ENCODE measurements around the gene KIRREL3. TPM values are rescaled to one million over a fixed set of nuclear protein-coding genes. Genes with fewer than 3 reads are reported as not detected.

Gene KIRREL3
- total and polyA plus RNA-seq, 5 donors = 0.74 to 1.2 (median 1.0) TPM

DNA sequence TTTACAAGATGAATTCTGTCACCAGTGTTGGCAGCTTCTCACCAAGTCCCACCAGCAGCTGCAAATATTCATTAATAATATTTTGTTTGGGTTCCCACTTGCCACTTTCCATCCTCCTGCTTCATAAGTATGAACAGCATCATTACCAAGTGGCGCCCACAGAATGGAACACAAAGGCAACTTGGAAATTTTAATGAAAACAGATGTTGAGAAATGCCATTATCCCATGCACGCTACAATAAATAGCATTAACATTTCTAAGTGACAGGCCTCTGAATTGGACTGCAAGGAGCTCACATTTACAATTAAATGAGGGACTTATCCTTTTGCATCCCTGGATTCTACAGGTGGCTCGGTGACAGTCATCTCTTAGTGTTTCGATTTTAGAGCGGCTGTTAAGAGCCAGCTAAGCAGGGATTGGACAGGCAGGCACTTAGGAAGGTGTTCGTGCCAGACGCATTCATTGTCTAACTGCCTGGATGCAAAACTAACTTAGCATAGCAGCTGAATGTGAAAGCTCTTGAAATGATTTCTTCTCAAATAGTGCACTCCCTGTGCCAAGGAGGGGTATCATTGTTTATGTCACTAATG lies 170.3 kb downstream of the KIRREL3 start:
- intact Hi-C loops (cut with DNase I) = no loop called here
- H3K27me3 ChIP-seq (ENCODE audit: control insufficient read depth, insufficient read depth) = no peaks in the 10 kb centered on the region
- H3K4me3 ChIP-seq (ENCODE audit: low read length) = no peak overlapping the region
- DNase-seq (no peak), ATAC-seq (no peak)
- peaks cover 3% of the 10 kb centered on the region for H3K4me1 ChIP-seq (ENCODE audit: control insufficient read depth, insufficient read depth, low read length)
- no peaks in the 10 kb centered on the region for H3K9me3 ChIP-seq (ENCODE audit: control insufficient read depth, low read length)
- H3K27ac ChIP-seq (ENCODE audit: low read length) = no peak overlapping the region
- 61% methylated on average over 7 of the region's 7 CpGs for WGBS

DNA sequence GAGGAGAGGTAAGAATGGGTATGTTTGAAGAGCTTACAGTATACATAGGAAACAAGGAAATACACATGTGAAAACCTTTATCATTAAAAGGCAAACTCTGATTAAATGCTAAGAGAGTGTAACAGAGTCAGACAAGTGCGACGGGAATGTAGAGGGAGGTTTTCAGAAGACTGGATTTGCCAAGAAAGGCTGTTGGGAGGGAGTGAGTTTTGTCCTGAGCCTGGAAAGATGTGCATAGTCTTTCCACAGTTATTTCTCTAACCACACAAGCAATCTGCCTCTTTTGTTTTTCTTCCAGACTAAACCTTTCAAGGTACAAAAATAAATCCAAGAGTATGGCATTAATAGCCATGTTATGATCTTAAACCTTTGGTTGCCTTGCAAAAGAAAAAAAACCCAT lies 170.9 kb downstream of the KIRREL3 start:
- ATAC-seq (no peak), DNase-seq (no peak)
- Histone ChIP-seq H3K27ac (ENCODE audit: low read length) (no peak overlapping the region), H3K27me3 (ENCODE audit: control insufficient read depth, insufficient read depth) (no peaks in the 10 kb centered on the region), H3K9me3 (ENCODE audit: control insufficient read depth, low read length) (no peaks in the 10 kb centered on the region), H3K4me3 (ENCODE audit: low read length) (no peak overlapping the region), H3K4me1 (ENCODE audit: control insufficient read depth, insufficient read depth, low read length) (peaks cover 3% of the 10 kb centered on the region)
- intact Hi-C loops (cut with DNase I) = no loop called here
- WGBS = 54% methylated on average over 2 of the region's 2 CpGs

DNA sequence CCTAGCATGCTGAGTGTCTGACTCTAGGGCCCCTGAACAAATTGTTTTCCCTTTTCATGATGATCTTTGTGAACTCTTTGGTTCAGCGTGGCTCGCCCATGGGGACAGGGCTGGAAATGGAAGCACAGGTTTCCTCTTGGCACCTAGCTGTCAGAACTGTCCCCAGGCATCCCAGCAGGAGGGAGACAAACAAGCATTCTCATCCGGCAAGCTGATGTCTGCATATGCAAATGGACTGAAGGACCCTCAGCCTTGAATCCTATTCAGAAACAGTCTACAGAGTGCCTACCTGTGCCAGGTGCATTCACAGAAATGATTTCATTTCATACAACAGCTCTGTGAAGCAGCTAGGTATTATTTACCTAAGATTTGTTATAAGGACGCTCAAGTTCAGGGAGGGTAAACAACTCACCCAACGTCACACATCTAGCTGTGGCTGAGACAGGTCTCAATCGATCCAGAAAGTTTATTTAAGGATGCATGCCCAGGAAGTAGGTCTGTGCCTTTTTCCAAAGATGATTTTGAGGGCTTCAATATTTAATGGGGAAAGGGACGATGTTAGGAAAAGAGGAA lies 176.4 kb downstream of the KIRREL3 start:
- no peaks in the 10 kb centered on the region for H3K4me1 ChIP-seq (ENCODE audit: control insufficient read depth, insufficient read depth, low read length)
- intact Hi-C loops (cut with DNase I) = no loop called here
- 55% methylated on average over 7 of the region's 7 CpGs for WGBS

DNA sequence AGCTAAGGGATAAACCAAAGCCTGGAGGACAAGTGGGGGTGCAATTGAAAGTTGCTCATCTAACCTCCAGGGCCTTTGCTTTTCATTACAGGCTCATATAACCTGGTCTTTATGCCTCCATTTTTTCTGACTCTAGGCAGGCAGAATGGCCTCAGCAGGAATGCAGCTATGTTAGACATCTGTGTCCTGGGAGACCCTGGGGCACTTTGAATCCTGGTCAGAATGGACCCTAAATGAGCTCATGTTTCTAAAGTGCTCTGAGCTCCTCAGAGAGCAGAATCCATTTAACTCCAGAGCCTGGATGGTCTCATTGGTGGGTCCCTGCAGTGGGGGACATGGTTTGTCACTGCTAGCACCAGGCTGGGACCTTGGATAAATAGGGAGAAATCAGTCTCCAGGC lies 177.3 kb downstream of the KIRREL3 start:
- Histone ChIP-seq H3K4me3 (ENCODE audit: low read length) (no peak overlapping the region), H3K4me1 (ENCODE audit: control insufficient read depth, insufficient read depth, low read length) (no peaks in the 10 kb centered on the region), H3K9me3 (ENCODE audit: control insufficient read depth, low read length) (no peaks in the 10 kb centered on the region), H3K27me3 (ENCODE audit: control insufficient read depth, insufficient read depth) (no peaks in the 10 kb centered on the region), H3K27ac (ENCODE audit: low read length) (no peak overlapping the region)
- intact Hi-C loops (cut with DNase I) = no loop called here
- no peak for DNase-seq
- no peak for ATAC-seq

More for the DNA sequence above, 176.4 kb downstream of the KIRREL3 start:
- Histone ChIP-seq H3K9me3 (ENCODE audit: control insufficient read depth, low read length) (no peaks in the 10 kb centered on the region), H3K27me3 (ENCODE audit: control insufficient read depth, insufficient read depth) (no peaks in the 10 kb centered on the region), H3K27ac (ENCODE audit: low read length) (no peak overlapping the region), H3K4me3 (ENCODE audit: low read length) (no peak overlapping the region)
- DNase-seq (no peak), ATAC-seq (no peak)

DNA sequence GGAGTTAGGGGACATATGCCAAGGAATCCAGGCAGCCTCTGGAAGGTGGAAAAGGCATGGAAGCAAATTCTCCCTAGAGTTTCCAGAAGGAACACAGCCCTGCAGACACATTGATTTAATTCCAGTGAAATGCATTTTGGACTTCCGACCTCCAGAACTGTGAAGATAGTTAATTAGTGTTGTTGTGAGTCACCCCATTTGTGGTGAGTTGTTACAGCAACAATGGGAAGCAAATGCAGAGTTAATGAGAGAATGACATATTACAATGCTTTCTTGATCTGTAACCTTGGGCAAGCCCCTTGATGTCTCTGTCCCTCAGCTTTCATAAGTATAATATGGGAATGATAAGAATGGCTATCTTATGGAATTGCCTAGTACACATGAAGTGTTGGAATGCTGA lies 178.7 kb downstream of the KIRREL3 start:
- no peak overlapping the region for H3K4me3 ChIP-seq (ENCODE audit: low read length)
- no peaks in the 10 kb centered on the region for H3K4me1 ChIP-seq (ENCODE audit: control insufficient read depth, insufficient read depth, low read length)
- no peaks in the 10 kb centered on the region for H3K27me3 ChIP-seq (ENCODE audit: control insufficient read depth, insufficient read depth)
- H3K9me3 ChIP-seq (ENCODE audit: control insufficient read depth, low read length) = no peaks in the 10 kb centered on the region
- no peak overlapping the region for H3K27ac ChIP-seq (ENCODE audit: low read length)
- 82% methylated on average over 1 of the region's 1 CpG for WGBS
- intact Hi-C loops (cut with DNase I) = no loop called here
- DNase-seq (no peak), ATAC-seq (no peak)

DNA sequence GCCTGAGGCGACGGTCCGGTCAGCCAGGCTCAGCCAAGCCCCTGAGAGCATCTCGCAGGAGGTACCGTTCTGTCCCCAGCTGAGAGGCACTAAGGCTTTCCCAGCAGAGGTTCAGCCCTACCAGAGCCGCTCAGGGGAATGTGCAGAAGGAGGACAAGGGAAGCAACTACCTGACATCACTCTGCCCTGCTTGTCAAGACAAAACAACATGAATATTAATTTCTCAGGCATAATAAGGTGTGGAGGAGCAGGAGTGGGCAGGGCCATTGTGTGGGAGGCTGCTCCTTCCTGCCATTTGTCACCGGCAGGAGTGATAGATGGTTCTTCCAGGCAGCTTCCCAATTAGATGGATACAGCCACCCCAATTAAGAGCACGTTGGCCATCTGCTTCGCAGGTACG lies 181.4 kb downstream of the KIRREL3 start:
- intact Hi-C loops (cut with DNase I) = no loop called here
- no peak for DNase-seq
- 85% methylated on average over 10 of the region's 10 CpGs for WGBS
- H3K9me3 ChIP-seq (ENCODE audit: control insufficient read depth, low read length) = no peaks in the 10 kb centered on the region
- H3K27ac ChIP-seq (ENCODE audit: low read length) = no peak overlapping the region
- H3K4me1 ChIP-seq (ENCODE audit: control insufficient read depth, insufficient read depth, low read length) = no peaks in the 10 kb centered on the region
- H3K27me3 ChIP-seq (ENCODE audit: control insufficient read depth, insufficient read depth) = no peaks in the 10 kb centered on the region
- ATAC-seq = no peak
- H3K4me3 ChIP-seq (ENCODE audit: low read length) = no peak overlapping the region

DNA sequence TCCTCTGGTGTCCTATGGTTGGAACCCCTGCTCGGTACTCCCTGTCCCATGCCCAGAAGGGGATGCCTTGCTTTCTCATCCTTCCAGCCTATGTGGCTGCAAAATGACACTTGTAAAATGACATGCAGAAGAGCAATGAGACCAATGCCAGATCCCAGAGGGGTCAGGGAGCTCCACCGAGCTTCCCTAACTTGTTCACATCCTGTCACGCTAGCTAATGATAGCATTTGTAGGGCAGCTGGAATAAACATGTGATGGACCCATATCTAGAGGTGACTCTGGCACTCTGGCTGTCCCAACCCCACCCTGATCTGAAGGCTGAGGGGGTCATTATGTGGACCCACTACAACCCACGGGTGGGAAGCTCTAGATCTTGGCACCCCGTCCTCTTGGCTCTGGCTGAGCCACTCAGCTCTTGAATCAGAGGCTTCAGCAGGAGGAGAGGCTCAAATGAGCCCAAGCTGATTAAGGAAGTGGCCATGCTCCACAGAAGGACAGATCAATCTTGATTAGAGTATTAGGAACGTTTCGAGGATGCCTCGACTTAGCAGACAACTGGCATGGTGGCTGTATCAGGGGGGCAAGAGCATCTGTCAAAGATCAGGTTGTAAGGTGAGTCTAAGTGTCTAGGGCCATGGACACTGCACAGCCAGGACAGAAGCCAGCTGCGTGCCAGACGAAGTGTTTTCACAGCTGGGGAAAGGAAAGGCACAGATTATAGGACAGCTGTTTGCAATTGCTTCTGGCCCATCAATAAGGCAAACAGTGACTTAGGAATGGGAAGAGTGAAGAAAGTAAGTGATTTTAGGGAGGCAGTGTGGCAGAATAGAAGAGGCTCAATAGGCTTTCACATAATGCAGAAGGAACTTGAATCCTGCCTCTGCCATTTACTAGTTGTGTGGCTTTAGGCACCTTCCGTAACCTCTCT lies 182.8 kb downstream of the KIRREL3 start:
- ATAC-seq = peak; percentile 48 to 67
- no peak overlapping the region for H3K4me3 ChIP-seq (ENCODE audit: low read length)
- H3K4me1 ChIP-seq (ENCODE audit: control insufficient read depth, insufficient read depth, low read length) = no peaks in the 10 kb centered on the region
- H3K27ac ChIP-seq (ENCODE audit: low read length) = no peak overlapping the region
- WGBS = 46% methylated on average over 11 of the region's 11 CpGs
- no peaks in the 10 kb centered on the region for H3K27me3 ChIP-seq (ENCODE audit: control insufficient read depth, insufficient read depth)
- DNase-seq = no peak
- intact Hi-C loops (cut with DNase I) = no loop called here
- no peaks in the 10 kb centered on the region for H3K9me3 ChIP-seq (ENCODE audit: control insufficient read depth, low read length)

DNA sequence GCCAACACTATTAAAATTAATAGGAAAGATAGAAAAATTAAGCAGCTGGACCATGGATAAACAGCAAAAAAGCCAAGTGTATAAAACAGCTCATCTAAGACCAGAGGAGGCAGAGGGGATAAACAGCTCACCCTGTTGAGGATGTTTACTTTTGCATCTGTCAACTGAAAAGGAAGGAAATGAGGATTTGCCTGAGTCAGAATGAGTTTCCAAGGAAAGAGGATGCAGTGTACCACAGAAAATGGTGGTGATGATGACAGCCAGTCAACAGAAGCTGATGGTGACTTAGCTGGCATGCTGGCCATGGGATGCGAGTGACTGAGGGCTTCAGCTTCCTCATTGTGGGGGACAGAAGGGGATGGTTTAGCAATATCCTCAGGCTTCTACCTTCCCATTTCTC lies 183.5 kb downstream of the KIRREL3 start:
- Histone ChIP-seq H3K27me3 (ENCODE audit: control insufficient read depth, insufficient read depth) (no peaks in the 10 kb centered on the region), H3K4me1 (ENCODE audit: control insufficient read depth, insufficient read depth, low read length) (no peaks in the 10 kb centered on the region), H3K9me3 (ENCODE audit: control insufficient read depth, low read length) (no peaks in the 10 kb centered on the region), H3K4me3 (ENCODE audit: low read length) (no peak overlapping the region), H3K27ac (ENCODE audit: low read length) (no peak overlapping the region)
- DNase-seq (no peak), ATAC-seq (no peak)
- WGBS = 57% methylated on average over 1 of the region's 1 CpG
- intact Hi-C loops (cut with DNase I) = no loop called here

DNA sequence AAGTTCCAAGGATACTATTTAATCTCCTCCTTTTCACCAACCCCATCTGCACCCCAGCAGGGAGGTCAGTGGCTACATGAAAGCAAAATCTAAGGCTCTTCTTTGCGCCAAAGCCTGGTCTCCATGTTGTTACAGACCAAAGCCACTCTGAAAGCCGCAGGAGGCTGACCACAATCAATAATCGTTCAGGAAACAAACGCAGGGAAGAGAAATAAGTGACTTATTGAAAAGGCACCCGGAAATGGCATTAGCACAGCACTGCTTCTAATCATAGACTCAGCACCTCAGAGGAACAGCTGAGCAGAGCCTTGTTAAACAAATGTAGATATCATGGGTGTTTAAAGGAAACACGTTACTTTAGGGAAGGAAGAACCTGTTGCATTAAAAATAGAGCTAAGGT lies 183.9 kb downstream of the KIRREL3 start:
- intact Hi-C loops (cut with DNase I) = no loop called here
- 21% methylated on average over 6 of the region's 6 CpGs for WGBS
- DNase-seq (no peak), ATAC-seq (no peak)
- no peaks in the 10 kb centered on the region for H3K9me3 ChIP-seq (ENCODE audit: control insufficient read depth, low read length)
- no peaks in the 10 kb centered on the region for H3K4me1 ChIP-seq (ENCODE audit: control insufficient read depth, insufficient read depth, low read length)
- H3K27ac ChIP-seq (ENCODE audit: low read length) = no peak overlapping the region
- no peaks in the 10 kb centered on the region for H3K27me3 ChIP-seq (ENCODE audit: control insufficient read depth, insufficient read depth)
- no peak overlapping the region for H3K4me3 ChIP-seq (ENCODE audit: low read length)

DNA sequence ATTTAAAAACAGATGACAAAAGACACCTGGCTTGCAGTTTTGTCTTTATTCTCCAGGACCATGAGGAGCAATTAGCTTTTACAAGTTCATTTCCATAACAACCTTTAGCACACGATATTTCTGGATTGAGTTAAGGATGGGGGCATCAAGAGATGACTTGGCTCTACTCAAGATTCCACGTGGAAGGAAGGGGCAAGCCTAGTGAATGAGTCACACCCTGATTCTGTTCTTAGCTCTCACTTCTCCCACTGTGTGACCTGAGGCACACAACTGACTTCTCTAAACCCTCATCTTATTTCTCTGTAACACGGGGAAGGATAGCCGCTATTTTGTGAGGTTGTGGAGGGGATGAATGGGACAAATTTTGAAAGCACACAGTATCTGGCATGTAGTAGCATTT lies 185.5 kb downstream of the KIRREL3 start:
- H3K27ac ChIP-seq (ENCODE audit: low read length) = no peak overlapping the region
- H3K4me1 ChIP-seq (ENCODE audit: control insufficient read depth, insufficient read depth, low read length) = peaks cover 2% of the 10 kb centered on the region
- no peaks in the 10 kb centered on the region for H3K27me3 ChIP-seq (ENCODE audit: control insufficient read depth, insufficient read depth)
- intact Hi-C loops (cut with DNase I) = no loop called here
- DNase-seq (no peak), ATAC-seq (no peak)
- H3K4me3 ChIP-seq (ENCODE audit: low read length) = no peak overlapping the region
- no peaks in the 10 kb centered on the region for H3K9me3 ChIP-seq (ENCODE audit: control insufficient read depth, low read length)
- WGBS = 72% methylated on average over 4 of the region's 4 CpGs

DNA sequence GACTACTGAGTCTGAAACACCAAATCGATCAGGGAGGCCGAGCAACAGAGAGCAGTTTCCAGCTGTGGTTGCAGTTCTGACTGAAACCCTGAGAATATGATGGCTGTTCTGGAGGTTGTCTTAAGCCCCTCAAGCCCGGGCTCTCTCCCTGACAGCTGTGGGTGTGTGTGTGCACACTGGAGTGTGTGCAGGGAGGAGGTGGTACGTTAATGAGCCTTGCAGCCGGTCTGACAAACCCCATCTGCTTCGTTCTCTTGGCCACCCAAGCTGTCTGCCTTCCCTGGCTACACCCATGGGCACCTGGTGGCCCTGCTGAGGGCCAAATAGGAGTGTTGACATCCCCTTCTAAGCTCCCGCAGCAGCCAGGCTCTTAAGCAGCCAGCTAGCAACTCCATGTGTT lies 189.8 kb downstream of the KIRREL3 start:
- intact Hi-C loops (cut with DNase I) = no loop called here
- Histone ChIP-seq H3K27me3 (ENCODE audit: control insufficient read depth, insufficient read depth) (no peaks in the 10 kb centered on the region), H3K9me3 (ENCODE audit: control insufficient read depth, low read length) (no peaks in the 10 kb centered on the region), H3K27ac (ENCODE audit: low read length) (no peak overlapping the region), H3K4me1 (ENCODE audit: control insufficient read depth, insufficient read depth, low read length) (peaks cover 2% of the 10 kb centered on the region), H3K4me3 (ENCODE audit: low read length) (no peak overlapping the region)
- WGBS = 52% methylated on average over 7 of the region's 7 CpGs
- ATAC-seq = no peak
- DNase-seq = no peak

Measured in right cardiac atrium (tissue), 5 donors.